Loucy (cell line): ENCODE data around the gene TSPAN13.

Source experiments
- H2AFZ ChIP-seq: fragments of 200-600 bp; sonication (generic); 2 replicates; pipeline ENCODE4 v1.6.0; 2016; ENCODE audit warnings: antibody characterized with exemption, mild to moderate bottlenecking, low read length, moderate library complexity
- H3F3A ChIP-seq: fragments of 200-600 bp; 2 replicates; pipeline ENCODE4 v1.6.0; 2016; ENCODE audit warnings: antibody characterized with exemption, low read depth, mild to moderate bottlenecking
- H3K27me3 ChIP-seq: fragments of 200-600 bp; sonication (generic); 2 replicates; pipeline ENCODE4 v1.6.1; 2014; ENCODE audit warnings: low read length, mild to moderate bottlenecking; ENCODE audit not compliant: insufficient read depth, poor library complexity, severe bottlenecking
- H3K36me3 ChIP-seq: fragments of 200-600 bp; sonication (generic); 2 replicates; pipeline ENCODE4 v1.6.1; 2016; ENCODE audit warnings: low read length; ENCODE audit not compliant: insufficient read depth
- H3K4me1 ChIP-seq: fragments of 200-600 bp; sonication (generic); 2 replicates; pipeline ENCODE4 v1.5.1; 2014; ENCODE audit warnings: low read length, mild to moderate bottlenecking; ENCODE audit not compliant: insufficient read depth, poor library complexity, severe bottlenecking
- H3K4me2 ChIP-seq: fragments of 200-600 bp; sonication (generic); 2 replicates; pipeline ENCODE4 v1.6.0; 2014; ENCODE audit warnings: antibody characterized with exemption, low read length, low read depth, mild to moderate bottlenecking; ENCODE audit not compliant: poor library complexity, severe bottlenecking
- H3K4me3 ChIP-seq: fragments of 200-600 bp; sonication (generic); 2 replicates; pipeline ENCODE4 v1.5.1; 2014; ENCODE audit warnings: low read length, mild to moderate bottlenecking, mixed read lengths; ENCODE audit not compliant: poor library complexity, severe bottlenecking
- H3K79me2 ChIP-seq: fragments of 200-600 bp; sonication (generic); 2 replicates; pipeline ENCODE4 v1.6.1; 2014; ENCODE audit warnings: low read length; ENCODE audit not compliant: insufficient read depth
- H3K9ac ChIP-seq: fragments of 200-600 bp; sonication (generic); 2 replicates; pipeline ENCODE4 v1.6.0; 2014; ENCODE audit warnings: mild to moderate bottlenecking, low read depth, low read length, moderate library complexity; ENCODE audit not compliant: poor library complexity, severe bottlenecking
- H3K9me2 ChIP-seq: fragments of 200-600 bp; sonication (generic); replicated peaks from 2 replicates; pipeline ENCODE4 v1.6.1; 2016; ENCODE audit warnings: low read depth, low read length, mixed read lengths
- H3K9me3 ChIP-seq: fragments of 200-600 bp; sonication (generic); 2 replicates; pipeline ENCODE4 v1.6.1; 2014; ENCODE audit warnings: mild to moderate bottlenecking, antibody characterized with exemption, low read length, low read depth; ENCODE audit not compliant: insufficient read depth
- H4K20me1 ChIP-seq: fragments of 200-600 bp; sonication (generic); 2 replicates; pipeline ENCODE4 v1.6.0; 2014; ENCODE audit warnings: antibody characterized with exemption, low read length, mild to moderate bottlenecking; ENCODE audit not compliant: insufficient read depth, poor library complexity, severe bottlenecking
- EZH2phosphoT487 ChIP-seq: fragments of 200-600 bp; IDR thresholded peaks from 2 replicates; pipeline ENCODE4 v1.6.1; 2018; ENCODE audit warnings: antibody characterized with exemption, mild to moderate bottlenecking, moderate library complexity, borderline replicate concordance
- TF ChIP-seq, protein P1 (sequence below): fragments of 200-600 bp; sonication (generic); conservative IDR thresholded peaks from 2 replicates; pipeline ENCODE4 v1.5.1; 2014; ENCODE audit warnings: mild to moderate bottlenecking, antibody characterized with exemption, low read length

TSPAN13 gene

DNA sequence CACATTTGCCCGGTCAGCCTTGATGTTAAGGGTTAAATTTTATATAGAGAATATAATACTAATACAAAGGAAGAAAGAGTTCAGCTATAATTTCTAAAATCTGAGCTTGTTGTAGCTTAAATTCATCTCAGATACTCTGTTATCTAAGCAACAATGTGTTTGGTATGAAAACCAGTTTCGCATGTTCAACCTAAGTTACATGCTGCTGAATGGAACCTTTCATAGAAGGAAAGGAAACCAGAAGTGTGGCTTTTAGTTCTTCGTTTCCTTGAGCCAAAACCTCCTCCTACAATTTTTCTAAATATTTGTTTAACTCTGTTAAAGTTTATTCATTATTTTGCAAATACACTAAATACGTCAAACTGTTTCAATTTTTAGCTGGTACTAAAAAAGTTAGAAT is 32.7 kb downstream of the TSPAN13 start:
- peaks cover 37% of the 10 kb centered on the region; the same call in 1 of the 2 replicates for H3K36me3 ChIP-seq
- H3K4me2 ChIP-seq, result no peak overlapping the region
- no peaks in the 10 kb centered on the region for H3K79me2 ChIP-seq
- H3F3A ChIP-seq, result no peaks in the 10 kb centered on the region
- no peaks in the 10 kb centered on the region for H3K9me3 ChIP-seq
- no peak overlapping the region for H3K9ac ChIP-seq
- H3K27me3 ChIP-seq, result no peaks in the 10 kb centered on the region
- no peak overlapping the region for H3K4me3 ChIP-seq
- H4K20me1 ChIP-seq, result no peaks in the 10 kb centered on the region
- no peaks in the 10 kb centered on the region for H3K9me2 ChIP-seq
- no peaks in the 10 kb centered on the region for H3K4me1 ChIP-seq
- H2AFZ ChIP-seq, result no peak overlapping the region
- TF ChIP-seq, protein P1, sequence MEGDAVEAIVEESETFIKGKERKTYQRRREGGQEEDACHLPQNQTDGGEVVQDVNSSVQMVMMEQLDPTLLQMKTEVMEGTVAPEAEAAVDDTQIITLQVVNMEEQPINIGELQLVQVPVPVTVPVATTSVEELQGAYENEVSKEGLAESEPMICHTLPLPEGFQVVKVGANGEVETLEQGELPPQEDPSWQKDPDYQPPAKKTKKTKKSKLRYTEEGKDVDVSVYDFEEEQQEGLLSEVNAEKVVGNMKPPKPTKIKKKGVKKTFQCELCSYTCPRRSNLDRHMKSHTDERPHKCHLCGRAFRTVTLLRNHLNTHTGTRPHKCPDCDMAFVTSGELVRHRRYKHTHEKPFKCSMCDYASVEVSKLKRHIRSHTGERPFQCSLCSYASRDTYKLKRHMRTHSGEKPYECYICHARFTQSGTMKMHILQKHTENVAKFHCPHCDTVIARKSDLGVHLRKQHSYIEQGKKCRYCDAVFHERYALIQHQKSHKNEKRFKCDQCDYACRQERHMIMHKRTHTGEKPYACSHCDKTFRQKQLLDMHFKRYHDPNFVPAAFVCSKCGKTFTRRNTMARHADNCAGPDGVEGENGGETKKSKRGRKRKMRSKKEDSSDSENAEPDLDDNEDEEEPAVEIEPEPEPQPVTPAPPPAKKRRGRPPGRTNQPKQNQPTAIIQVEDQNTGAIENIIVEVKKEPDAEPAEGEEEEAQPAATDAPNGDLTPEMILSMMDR, result no peak
- no peak for TF ChIP-seq EZH2phosphoT487

DNA sequence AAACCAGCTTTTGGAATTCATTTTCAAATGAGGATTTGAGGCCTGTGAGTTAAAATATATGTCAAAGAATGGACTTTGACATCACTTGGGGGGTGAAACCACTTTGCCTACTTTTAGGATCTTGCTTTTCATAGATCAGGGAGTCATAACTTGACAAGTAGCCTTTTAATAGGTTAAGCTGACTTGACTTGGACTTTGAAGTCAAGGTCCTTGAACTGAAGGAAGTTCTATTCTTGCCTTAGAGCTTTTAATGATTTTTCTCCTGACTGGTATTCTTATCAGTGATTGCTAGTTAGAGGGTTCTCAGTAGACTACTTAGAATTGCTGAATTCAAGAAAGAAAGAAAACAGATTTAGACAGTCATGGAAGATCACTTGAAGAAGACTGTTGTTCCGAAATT is 33.6 kb downstream of the TSPAN13 start:
- H3K4me1 ChIP-seq, result no peaks in the 10 kb centered on the region
- H3K9me2 ChIP-seq, result no peaks in the 10 kb centered on the region
- H3K9me3 ChIP-seq, result no peaks in the 10 kb centered on the region
- H2AFZ ChIP-seq, result no peak overlapping the region
- H3K27me3 ChIP-seq, result no peaks in the 10 kb centered on the region
- no peak overlapping the region for H3K9ac ChIP-seq
- H3K4me2 ChIP-seq, result no peak overlapping the region
- TF ChIP-seq EZH2phosphoT487, result no peak
- TF ChIP-seq, protein P1, result no peak
- no peaks in the 10 kb centered on the region for H3F3A ChIP-seq
- H3K79me2 ChIP-seq, result no peaks in the 10 kb centered on the region
- H4K20me1 ChIP-seq, result no peaks in the 10 kb centered on the region
- H3K36me3 ChIP-seq, result peaks cover 29% of the 10 kb centered on the region; the same call in 1 of the 2 replicates
- H3K4me3 ChIP-seq, result no peak overlapping the region

DNA sequence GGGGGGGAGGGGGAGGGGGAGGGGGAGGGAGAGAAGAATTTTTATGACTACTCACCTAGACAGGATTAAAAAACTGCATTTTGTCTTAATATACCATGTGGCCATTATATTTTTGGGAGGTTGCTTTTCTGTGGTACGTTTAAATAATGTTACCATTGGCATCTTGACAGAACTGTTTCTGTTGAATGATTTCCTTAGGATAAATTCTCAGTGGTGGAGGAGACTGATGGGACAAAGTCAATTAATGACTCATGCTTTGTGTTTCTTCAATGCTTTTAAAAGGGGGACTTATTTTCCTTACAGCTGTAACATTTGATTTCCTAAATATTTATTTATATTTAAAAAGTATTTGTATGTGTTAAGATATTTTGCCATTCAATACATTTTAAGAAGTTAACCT is 37.5 kb downstream of the TSPAN13 start:
- Histone ChIP-seq H3K9me3 (no peaks in the 10 kb centered on the region), H3F3A (no peaks in the 10 kb centered on the region), H3K79me2 (no peaks in the 10 kb centered on the region), H3K36me3 (no peaks in the 10 kb centered on the region), H3K9me2 (no peaks in the 10 kb centered on the region), H3K4me3 (no peak overlapping the region), H2AFZ (no peak overlapping the region), H4K20me1 (no peaks in the 10 kb centered on the region), H3K9ac (no peak overlapping the region), H3K27me3 (no peaks in the 10 kb centered on the region), H3K4me2 (no peak overlapping the region), H3K4me1 (no peaks in the 10 kb centered on the region)
- TF ChIP-seq, protein P1, result no peak
- no peak for TF ChIP-seq EZH2phosphoT487
